Anterior cingulate cortex (tissue), 58 donors: ENCODE results near the gene CLNS1A.
"Not testable (repeated sequence)": the region's sequence is repeated elsewhere in the genome, so short reads cannot be mapped to it uniquely, and the experiment has no call there.

Experiments used
- DNase-seq, 58 donors: peaks; one replicate each; lab custom pipeline; 2025; lab: John Stamatoyannopoulos, UW

CLNS1A gene, protein sequence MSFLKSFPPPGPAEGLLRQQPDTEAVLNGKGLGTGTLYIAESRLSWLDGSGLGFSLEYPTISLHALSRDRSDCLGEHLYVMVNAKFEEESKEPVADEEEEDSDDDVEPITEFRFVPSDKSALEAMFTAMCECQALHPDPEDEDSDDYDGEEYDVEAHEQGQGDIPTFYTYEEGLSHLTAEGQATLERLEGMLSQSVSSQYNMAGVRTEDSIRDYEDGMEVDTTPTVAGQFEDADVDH

DNA sequence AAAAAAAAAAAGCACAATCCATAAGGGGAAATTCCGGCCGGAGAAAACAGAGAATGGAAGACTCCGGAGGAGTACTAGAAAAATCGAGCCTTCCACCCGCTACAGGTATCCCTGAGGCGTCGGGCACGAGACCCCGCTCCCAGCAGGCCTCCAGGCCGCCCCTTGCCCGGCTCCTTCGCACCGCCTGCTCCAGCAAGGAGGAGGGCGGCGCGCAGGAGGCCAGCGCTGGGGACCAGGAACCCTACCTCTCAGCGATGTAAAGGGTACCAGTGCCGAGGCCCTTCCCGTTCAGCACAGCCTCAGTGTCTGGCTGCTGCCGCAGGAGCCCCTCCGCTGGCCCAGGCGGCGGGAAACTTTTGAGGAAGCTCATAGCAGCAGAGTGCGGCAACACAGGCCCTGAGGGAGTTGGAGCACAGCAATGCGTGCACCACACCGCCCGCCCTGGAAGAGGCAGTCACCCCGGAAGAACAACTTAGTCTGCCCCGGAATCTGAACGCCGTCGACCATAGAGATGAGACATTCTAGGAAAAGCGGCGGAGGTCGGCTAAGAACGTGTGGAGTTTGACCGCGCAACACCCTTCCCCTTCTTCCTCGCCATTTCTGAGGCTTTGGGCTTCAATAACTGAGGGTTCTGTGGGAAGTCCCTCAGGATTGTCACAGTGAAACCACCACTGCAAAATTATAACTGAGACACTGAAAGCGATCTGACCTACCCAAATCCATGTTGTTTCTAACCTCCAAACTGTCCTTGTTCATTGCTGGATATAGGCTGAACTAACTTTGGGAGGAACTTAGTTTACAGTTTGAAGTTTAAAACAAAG lies at the start of gene CLNS1A:
Gene CLNS1A, minus strand, starts transcription at position 450 of the 821 bp plus-strand sequence. Its CDS starts 80 bp downstream, at position 370.
- DNase-seq: peak; percentile 17 to 95 (median 85)

DNA sequence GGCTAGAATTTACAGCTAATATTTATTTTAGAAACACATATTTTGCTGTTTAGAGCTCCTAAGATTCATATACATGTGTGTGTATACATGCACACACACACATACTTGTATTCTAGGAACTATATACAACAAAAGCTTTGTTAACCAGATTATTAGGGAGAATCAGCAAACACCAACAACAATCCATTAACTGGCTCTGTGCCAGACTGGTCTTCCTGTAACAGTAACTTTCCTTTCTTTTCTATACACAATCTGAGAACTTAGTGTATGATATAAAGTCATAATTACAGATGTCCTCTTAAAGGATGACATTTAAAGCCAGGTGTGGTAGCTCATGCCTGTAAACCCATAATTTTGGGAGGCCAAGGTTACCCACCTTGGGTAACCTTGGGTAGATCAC lies 49.5 kb upstream of the CLNS1A start:
- no peak for DNase-seq

DNA sequence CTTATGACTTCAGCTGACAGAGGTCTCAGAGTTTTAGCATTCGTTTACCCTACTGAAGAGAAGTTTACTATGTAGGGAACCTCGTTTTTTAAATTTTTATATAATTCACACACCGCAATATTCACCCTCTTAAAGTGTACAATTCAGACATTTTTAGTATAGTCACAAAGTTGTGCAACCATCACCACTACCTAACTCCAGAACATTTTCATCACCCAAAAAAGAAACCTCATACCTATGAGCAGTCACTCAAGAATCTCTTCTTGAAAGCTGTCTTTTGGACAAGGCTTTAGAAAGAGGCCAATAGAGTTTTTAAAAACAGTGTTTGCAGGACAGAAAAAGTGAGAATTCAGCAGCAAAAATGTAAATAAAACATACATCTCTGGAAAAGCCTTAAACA lies 39.5 kb upstream of the CLNS1A start:
- DNase-seq: no peak

DNA sequence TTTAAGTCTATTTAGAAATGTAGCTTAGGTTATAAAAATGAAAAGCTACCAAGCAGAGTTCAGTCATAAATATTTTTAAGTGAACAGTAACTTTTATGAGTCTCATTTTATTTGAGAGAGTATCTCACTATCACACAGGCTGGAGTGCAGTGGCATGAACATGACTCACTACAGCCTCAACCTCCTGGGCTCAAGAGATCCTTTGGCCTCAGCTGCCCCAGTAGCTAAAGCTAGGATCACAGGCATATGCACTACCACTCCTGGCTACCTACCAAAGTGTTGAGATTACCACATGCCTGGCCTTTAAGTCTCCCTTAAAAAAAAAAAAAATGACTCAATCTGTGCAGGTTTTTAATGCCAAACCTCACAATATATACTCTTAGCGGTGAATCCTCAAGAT lies 34.7 kb upstream of the CLNS1A start:
- no peak for DNase-seq

DNA sequence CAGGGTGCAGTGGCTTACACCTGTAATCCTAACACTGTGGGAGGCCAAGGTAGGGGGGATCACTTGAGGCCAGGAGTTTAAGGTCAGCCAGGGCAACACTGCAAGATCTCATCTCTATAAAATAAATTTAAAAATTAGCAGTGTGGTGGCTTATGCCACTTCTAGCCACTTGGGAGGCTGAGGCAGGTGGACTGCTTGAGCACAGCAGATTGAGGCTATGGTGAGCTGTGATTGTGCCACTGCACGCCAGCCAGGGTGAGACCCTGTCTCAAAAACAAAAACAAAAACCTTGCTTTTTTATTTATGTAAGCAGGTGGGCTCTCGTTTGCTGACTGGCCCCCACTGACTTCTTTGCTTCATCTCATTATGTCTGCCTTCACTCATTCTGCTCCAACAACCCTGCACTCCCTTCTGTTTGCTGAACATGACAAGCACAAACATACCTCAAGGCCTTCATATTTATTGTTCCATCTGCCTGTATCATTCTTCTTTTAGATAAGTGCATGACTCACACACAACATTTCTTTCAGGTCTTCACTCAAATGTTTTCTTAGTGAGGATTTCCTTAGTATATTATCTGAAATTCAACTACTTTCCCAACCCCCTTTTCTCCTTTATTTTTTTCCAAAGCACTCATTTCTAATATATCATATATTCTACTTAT lies 32.4 kb upstream of the CLNS1A start:
- no peak for DNase-seq

DNA sequence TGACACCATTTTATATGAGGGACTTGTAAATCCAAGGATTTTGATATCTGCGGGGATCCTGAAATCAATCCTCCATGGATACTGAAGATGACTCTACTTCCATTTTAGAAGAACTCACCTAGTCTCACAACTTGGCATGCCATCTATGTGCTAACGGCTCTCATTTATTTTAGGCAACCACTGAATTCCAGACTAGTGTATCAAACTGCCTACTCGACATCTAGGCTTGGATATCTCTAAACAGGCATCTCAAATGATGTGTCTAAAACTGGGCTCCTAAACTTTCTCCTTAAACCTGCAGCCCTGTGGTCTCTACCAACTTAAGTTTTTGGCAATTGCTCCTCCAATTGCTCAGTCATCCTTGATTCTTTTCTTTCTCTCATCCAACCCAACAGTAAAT lies 31.2 kb upstream of the CLNS1A start:
- no peak for DNase-seq

DNA sequence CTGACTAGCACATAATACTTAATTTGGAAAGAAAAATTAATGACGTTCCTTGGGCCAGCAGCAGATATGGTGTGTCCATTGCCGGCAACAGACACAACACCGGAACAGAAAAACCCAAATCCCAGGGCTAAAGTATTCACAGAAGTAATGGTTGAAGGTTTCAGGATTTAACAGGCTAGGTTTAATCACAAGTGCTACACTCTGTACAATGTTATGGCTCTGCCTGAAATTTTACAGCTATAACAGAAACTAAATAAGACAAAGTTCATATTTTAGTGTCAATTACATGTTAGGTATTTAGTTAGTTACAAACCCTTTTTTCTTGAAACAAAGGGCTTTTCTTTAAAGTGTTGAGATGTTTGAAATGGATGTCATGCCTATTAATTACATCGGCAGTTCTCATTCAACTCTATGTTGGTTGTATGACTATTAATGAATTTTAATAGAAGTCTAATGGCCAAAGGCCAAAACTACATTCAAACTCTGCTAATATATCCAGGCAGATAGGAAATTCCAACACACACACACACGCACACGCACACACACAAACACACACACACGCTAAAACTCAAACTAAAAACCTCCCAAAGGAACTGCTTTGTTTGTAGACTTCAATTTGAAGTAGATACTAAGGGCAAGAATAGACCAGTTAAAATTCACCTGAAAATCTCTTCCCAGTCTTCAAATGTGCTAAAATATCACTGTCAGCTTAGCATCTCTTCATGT lies 27.8 kb upstream of the CLNS1A start:
- DNase-seq: no peak

DNA sequence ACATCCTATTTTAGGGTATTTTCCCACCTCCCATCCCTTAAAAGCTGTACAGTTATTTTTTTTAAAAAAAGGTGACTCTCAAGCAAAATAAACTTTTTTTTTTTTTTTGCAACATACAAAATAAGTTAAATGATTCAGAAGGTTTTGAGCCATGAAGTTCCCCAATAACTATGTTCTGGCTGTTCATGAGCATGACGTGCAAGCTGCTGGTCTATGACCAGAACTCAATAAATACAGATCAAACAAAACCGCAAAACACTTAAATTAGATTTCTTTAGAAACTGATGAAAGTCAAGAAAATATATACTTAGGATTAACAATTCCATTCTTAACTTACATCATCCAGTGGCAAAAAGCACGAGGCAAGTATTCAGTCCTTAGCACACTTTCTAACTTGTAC lies 24.1 kb upstream of the CLNS1A start:
- DNase-seq: no peak

DNA sequence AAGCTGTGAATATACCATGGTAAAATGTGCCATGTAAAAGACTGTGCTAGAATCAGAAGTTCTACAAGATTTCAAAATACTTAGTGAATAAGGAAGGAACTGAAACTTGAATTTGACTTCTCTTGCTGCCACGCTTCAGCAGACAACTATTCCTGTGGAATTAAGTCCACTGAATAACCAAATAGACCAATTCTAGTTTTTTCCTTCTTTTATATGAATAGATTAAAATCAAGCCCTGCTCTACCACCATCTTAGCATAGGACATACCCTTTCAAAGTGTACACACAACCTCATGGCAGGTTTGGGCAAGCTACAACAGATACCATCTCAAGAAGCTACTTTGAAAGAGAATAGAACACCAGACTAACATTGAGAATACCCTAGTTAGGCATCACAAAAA lies 23.4 kb upstream of the CLNS1A start:
- no peak for DNase-seq

DNA sequence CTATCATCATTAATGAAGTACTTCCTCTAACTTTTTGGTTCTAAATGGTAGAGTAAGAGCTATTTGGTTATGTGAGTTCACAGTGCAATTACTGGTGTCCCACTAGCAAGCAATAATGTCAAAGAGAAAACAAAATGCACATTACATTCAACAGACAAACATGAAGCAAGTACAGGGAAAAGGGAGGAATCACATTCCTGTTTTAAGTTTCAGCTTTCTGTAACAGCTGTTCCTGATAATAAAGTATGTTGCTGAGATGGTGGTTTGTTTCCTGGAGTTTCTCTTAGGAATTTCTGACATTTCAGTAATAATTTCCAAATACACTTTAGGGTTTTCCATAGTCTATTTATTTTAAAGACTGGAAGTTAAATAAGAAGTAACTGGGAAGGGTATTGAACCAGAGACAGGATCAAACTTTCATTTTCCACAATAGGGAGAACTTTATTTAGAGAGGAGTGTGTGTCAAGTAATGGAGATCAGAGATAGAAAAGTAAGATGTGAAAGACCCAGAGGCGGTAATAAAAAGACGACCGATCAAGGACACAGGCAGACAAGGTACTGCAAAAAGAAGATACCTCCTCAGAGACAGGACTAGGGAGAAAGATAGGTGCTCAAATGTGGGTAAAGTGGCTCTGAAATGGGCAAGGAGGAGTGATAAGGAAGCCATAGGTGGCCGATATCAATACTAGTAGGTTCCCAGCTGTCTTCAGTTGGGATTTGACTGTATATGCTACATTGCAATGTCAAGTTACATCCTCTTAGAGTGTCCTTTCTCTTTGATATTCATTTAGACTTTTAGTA lies 20.8 kb upstream of the CLNS1A start:
- DNase-seq: no peak

DNA sequence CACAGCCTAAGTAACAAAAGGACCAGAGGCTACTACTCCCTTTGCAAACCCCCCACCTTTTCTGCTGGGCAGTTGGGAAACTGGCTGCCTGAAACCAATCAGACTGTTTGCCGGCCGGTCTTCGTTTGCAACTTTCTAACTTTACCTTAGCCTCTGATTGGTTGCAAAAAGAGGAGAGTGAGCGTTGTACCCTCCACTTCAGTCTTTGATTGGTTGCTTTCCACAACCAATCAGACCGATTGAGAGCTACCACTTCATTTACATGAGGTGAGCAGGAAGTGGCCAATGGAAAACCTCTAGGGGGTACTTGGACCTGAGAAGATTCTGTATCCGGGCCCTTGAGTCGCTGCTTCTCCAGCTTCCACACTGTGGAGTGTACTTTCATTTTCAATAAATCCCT lies 18.8 kb upstream of the CLNS1A start:
- DNase-seq: no peak

DNA sequence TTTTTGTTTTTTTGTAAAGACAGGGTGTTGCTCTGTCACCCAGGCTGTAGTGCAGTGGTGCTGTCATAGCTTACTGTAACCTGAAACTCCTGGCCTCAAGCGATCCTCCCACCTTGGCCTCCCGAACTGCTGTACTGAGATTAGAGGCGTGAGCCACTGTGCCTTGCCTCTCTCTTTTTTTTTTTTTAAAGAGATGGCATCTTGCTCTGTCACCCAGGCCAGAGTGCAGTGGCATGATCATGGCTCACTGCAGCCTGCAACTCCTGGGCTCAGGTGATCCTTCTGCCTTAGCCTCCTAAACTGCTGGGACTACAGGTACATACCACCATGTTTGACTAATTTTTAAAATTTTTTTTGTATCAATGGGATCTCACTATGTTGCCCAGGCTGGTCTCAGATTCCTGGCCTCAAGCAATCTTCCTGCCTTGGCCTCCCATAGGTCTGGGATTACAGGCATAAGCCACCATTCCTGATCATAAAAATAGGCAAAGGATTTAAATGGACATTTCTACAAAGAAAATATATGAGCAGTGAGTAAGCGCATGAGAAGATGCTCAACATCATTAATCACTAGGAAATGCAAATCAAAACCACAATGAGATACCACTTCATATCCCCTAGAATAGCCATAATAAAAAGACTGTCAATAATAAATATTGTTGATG lies 17.3 kb upstream of the CLNS1A start:
- DNase-seq: no peak

DNA sequence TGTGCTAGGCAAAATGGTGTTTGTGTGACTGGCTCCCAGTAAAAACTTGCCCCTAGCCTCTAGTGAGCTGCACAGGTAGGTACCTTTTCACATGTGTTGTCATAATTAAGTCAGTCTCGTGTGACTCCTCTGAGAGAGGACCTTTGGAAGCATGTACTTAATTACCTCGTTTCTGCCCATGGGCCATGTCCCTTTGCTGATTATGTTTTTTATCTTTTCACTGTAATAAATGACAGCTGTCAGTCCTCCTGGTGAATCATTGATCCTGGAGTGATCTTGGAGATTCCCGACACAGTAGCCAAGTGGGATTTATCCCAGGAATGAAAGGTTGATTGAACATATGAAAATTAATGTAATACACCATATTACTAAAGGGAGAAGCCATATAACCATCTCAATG lies 12.5 kb upstream of the CLNS1A start:
- DNase-seq: no peak

DNA sequence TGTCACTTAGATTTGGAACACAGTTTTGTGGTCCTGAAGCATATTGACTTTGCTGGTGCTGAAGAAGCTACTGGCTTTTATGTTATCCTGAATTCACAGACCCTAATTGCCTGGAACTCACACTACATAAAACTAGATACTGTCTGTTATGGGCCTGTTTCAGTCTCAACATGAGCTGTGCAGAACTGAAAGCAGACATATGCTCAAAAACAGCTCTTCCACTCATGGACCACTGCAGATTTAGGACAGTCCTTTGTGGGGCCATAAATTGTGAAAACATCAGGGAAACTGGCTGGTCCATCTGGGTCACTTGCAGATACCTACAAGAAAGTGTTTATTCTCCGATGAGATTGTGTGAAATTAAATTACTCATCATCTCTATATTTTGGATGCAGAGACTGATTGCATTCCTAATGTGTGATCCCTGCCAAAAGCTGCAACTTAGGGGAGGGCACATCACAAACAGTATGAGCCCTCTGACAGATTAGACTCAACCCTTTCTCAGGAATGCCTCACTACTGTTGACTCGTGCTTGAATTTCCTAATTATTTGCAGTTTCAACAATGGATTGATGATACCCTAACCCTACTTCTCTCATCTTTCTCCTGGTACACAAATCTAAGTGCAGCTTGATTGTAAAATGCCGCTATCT lies 10.2 kb upstream of the CLNS1A start:
- DNase-seq: no peak

DNA sequence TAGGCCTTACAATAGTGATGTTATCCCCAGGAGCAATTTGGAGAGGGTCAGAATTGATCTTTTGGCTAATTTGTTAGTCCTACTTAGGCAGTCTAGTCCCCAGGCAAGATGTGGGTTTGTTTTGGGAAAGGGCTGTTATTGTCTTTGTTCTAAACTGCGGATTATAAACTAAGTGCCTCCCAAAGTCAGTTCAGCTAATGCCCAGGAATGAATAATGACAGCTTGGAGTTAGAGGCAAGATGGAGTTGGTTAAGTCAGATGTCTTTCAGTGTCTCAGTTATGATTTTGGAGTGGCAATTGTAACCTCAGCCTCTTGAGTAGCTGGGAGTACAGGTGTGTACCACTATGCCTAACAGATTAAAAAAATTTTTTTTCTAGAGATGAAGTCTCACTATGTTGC lies 7.3 kb upstream of the CLNS1A start:
- DNase-seq: no peak

DNA sequence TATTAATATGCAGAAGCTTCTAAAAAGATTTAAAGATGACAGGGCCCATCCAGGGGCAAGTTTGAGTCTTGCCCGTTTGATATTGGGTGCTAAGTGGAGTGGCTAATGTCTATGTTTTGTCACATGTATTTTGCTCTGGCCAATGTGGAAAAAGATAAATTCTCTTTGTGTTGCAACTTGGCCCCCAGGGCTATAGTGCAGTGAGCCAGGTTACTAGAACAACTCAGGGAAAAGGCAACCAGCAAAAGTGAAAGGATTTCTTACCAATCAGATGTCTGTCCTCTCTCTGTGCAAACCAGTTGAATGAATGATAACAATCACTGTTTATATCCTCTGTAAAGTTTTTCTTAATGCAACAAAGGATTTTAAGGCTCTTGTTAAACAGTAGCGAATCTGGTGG lies 4.6 kb upstream of the CLNS1A start:
- DNase-seq: no peak

DNA sequence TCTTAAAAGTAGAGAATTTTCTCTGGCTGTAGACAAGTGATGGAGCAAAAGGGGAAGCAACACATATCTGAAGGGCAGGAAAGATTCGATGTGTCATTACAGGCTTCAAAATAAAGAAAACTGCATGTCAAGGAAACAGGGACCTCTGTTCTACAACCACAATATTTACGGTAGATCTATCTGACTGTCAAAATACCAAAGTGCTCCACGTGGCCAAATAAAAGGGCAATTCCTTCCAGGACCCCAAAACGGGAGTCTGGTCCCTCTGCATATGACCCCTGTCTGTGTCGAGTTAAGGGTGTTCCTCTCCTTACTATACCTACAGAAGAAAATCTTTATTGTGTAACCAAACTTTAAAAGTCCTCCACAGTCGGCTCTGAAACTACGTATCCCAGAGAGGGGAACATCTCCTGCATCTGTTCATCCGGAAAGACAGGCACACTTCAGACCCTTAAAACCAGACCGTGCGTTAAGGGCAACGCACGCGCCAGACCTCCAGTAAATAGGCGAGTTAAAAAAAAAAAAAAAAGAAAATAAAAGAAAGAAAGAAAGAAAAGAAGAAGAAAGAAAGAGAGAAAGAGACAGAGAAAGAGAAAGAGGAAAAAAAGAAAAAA lies 756 bp downstream of the CLNS1A start:
- no peak for DNase-seq

DNA sequence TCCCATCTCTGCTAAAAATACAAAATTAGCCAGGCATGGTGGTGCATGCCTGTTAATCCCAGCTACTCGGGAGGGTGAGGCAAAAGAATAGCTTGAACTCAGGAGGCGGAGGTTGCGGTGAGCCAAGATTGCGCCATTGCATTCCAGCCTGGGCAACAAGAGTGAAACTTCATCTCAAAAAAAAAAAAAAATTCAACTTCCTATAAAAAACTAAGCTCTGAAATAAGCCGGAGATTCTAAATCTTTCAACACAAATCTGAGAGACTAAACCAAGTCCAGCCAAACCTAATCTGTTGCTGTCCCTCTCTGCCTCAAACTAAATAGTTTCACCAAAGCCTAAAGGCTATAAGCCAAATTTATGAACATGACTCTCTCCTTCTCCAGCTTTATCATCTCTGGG lies 3.7 kb downstream of the CLNS1A start:
- DNase-seq: not testable (repeated sequence)
